DMS79 treated with DMSO at 0.1 percent for 48 hours (cell line): ENCODE results near the gene SLC39A11.
A peak's percentile ranks its signal among the peaks of the same experiment; 100 is the strongest.

Source experiments
- DNase-seq: peaks from one replicate; lab custom pipeline; 2025; lab: John Stamatoyannopoulos, UW

Gene SLC39A11

GRCh38 chr17:72616447-72616846 is 476.0 kb downstream of the SLC39A11 start:
- no peak for DNase-seq

DNA sequence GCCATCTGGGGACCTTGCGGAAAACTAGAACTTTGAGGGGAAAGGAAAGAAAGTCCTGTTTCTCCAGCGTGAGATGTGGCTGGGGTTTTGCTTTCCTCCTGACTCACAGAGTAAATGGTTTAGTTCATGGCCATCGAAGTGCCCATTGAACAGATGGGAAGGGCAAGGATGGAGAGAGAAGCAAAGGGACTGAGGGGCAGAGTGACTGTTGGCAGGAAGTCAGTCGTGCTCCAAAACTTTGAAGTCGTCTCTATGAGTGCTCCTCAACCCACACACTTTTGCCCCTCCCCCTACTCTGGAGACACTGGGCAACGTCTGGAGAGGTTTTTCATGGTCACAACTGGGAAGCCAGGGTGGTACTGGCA is 476.9 kb downstream of the SLC39A11 start:
- no peak for DNase-seq

- no peak for DNase-seq
These were observed 477.4 kb downstream of the SLC39A11 start for GRCh38 chr17:72614871-72615626.

GRCh38 chr17:72614476-72614870 is 478.0 kb downstream of the SLC39A11 start:
- DNase-seq, result no peak

DNA sequence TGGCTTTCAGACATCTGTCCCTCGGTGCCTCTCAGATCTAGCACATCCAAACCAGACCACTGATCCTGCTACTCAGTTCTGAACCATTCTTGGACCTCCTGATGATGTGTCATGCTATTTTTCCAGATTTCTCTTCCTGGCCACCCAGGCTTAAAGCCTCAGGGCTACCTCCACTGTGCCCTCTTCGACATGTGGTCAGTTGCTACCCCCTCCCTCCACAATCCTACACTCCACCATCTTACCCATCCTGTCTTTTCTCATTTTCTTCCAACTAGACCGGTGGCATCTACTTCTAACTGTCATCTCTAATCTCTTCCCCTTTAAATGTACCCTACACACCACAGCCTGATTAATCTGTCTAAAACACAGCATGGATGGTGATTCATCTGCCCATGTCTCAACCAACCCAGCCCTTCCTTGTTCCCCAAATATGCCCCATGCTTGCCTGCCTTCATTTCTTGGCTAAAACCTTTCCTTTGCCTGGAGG is 478.6 kb downstream of the SLC39A11 start:
- DNase-seq, result no peak

GRCh38 chr17:72613396-72613795 is 479.1 kb downstream of the SLC39A11 start:
- no peak for DNase-seq

- DNase-seq, result no peak
These were observed 481.3 kb downstream of the SLC39A11 start for GRCh38 chr17:72611172-72611571.

- DNase-seq, result peak; percentile 26
These were observed 483.0 kb downstream of the SLC39A11 start for GRCh38 chr17:72609501-72609900.

DNA sequence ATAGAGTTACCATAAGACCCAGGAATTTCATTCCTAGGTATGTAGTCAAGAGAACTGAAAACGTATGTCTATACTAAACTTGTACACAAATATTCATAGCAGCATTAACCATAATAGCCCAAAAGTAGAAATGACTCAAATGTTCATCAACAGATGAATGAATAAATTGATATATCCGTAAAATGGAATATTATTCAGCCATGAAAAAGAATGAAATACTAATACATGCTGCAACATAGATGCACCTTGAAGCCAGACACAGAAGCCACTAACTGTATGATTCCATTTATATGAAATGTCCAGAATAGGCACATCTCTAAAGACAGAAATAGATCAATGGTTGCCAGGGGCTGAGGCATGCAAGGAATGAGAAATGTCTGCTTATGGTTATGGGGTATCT is 484.1 kb downstream of the SLC39A11 start:
- no peak for DNase-seq

DNA sequence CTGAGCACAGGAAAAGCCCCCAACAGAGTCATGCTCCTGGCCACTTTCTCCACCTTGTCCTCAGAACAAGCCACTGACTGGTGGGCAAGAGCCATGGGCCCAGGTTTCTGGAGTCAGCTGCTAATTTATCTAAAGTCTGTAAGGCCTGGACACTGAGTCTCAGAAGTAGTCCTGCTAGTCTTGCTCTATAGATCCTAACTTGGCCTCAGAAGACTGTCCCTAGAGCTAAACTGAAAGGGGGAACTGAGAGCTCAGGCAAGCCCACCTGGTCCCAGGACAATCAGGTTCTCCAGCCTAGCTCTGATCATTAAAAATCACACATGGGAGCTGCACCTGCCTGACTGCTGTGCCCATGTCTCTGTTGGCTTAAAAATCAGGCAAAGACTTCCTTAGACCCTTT is 485.8 kb downstream of the SLC39A11 start:
- no peak for DNase-seq

DNA sequence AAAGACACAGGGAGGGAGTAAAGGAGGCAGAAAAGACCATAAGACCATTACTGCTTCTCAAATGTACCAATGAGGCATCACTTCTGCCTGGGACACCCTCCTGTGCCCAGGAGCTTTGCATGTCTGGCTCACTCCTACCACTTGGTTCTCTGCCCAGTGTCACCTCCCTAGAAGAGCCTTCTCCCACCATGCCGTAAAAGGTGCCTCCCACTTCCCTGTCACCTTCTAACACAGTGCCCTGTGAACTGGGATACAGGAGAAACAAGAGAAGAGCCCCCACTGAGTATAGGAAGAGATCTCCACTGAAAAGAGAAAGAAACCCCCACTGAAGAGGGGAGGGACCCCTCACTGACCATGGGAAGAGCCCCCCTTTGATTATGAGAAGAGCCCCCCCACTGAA is 486.9 kb downstream of the SLC39A11 start:
- DNase-seq, result no peak

DNA sequence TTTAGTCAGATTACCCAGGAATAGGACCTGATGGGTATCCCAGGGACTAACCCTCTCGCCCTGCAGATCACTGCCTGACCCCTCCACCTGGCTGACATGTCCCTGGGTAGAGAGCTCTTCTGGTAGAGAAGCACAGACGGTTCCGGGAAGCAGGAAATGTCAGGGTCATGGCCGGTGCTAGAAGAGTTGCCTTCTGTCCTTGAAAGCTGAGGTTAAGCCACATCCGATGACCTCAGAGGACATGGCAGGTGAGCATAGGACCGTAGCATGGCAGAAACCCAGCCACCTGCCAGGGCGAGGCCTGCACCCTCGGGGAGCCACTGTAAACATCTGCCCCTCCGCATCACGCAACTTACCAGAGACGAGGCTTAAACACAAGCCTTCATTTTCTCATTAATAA is 488.0 kb downstream of the SLC39A11 start:
- DNase-seq, result peak; percentile 41

- no peak for DNase-seq
These were observed 488.9 kb downstream of the SLC39A11 start for GRCh38 chr17:72603420-72604242.

GRCh38 chr17:72602517-72603419 is 489.7 kb downstream of the SLC39A11 start:
- no peak for DNase-seq

- DNase-seq, result no peak
These were observed 491.6 kb downstream of the SLC39A11 start for GRCh38 chr17:72600934-72601333.

GRCh38 chr17:72599891-72600290 is 492.6 kb downstream of the SLC39A11 start:
- peak; percentile 1 for DNase-seq

GRCh38 chr17:72598695-72599094 is 493.8 kb downstream of the SLC39A11 start:
- no peak for DNase-seq

- no peak for DNase-seq
These were observed 495.0 kb downstream of the SLC39A11 start for GRCh38 chr17:72597354-72598087.
